ENCODE measurements around the gene PLEKHA4. TPM values are rescaled to one million over a fixed set of nuclear protein-coding genes. Genes with fewer than 3 reads are reported as not detected.
"Not testable (repeated sequence)": the region's sequence is repeated elsewhere in the genome, so short reads cannot be mapped to it uniquely, and the experiment has no call there.

Gene PLEKHA4
- polyA plus RNA-seq, 12 donors: 24.6 to 41.2 (median 30.4) TPM; not detected in 1

DNA sequence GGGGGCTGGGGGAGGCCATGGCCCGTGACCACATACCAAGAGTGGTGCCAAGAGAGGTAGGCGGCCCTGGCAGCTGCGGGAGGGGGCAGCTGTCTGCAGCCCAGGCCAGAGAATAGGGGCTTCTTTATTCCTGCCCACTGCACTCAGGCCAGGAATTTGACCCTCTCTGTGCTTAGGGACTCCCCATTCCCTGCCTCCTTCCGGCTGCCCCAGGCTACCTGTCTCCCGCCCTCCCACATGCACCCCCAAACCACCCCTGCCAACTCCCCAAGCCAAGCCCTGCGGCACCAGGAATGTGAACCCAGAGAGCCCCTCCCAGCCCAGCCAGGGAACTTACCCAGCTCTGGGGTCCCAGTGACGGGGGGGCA, 687 bp downstream of the PLEKHA4 start:
- no peak for DNase-seq

DNA sequence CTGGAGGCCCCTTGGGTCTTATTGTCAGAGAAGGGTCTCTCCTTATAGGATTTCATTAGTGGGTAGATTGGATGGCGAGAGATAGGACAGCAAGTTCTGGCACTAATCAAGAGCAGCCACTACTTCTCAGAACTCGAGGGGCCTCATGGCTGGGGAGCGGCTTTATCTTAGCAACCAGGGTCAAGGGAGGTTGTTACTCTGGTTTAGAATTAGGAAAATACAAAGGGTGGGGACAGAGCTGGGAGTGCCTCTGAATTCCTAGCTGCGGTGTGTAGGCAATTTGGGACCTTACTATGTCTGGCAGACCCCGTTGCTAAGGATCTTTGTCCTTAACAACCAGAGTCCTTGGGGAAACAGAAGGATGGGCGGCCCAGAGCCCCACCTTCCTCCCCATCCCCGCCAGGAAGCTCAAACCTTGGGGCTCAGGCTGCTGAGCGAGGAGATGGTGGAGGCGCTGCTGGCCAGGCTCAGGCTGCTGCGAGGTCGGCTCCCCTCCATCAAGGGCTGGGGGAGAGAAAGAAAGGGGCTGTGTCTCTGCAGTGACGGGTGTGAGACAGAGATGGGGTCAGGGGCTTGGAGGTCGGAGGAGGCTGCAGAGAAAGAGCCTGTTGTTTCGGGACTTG, 1.2 kb downstream of the PLEKHA4 start:
- no peak for DNase-seq

DNA sequence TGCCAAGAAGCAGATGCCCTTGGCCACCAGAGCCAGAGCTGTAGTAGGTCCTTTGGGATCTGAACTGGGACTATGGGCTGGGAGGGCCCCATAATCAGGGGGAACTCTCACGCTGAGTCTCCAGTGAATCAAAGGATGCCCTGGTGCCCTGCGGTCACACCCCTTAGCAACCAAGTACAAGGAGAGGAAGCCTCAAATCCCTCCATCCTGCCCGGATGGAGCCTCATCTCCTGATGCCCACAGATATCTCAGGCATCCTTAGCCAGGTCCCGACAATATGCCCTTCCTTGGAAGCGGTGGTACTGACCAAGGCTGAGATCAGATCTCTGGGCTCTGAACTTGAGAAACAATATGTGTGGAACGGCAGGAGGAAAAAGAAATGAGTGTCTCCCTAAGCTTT, 1.7 kb downstream of the PLEKHA4 start:
- DNase-seq: no peak

DNA sequence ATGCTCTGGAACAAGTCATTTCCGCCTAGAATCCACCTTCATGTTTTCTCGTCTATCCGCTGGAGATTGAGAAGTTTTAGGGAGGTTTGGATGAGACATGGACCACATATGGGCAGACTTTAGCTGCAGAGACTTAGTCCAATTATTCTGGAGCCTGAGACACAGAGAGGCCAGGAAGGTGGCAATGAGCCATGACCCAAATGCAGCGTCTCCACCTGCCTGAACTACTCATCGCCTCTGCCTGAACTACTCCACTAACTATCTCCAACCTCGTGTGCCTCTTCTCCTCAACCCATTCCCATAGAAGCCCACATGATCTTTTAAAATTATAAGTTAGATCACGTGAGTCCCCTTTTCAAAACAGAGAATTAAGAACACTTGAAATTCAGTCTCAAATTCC, 5.6 kb downstream of the PLEKHA4 start:
- DNase-seq: no peak

DNA sequence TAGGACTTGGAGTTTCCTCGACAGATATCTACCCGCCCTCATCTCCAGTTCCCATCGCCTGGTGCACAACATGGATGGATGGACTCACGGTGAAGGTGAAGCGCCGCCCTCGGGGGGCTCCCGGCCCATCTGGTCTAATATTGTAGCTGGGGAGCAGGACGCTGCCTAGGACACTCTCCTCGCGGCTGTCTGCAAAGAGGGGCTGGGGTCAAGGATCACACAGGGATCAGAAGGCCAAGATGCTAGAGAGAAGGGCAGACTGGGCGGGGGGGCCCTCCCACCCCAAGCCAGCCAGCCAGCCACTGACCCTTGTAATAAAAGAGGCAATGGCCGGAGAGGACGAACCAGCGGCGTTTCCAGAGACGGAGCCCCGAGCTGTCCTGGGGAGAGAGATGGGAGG, 7.1 kb downstream of the PLEKHA4 start:
- DNase-seq: no peak

DNA sequence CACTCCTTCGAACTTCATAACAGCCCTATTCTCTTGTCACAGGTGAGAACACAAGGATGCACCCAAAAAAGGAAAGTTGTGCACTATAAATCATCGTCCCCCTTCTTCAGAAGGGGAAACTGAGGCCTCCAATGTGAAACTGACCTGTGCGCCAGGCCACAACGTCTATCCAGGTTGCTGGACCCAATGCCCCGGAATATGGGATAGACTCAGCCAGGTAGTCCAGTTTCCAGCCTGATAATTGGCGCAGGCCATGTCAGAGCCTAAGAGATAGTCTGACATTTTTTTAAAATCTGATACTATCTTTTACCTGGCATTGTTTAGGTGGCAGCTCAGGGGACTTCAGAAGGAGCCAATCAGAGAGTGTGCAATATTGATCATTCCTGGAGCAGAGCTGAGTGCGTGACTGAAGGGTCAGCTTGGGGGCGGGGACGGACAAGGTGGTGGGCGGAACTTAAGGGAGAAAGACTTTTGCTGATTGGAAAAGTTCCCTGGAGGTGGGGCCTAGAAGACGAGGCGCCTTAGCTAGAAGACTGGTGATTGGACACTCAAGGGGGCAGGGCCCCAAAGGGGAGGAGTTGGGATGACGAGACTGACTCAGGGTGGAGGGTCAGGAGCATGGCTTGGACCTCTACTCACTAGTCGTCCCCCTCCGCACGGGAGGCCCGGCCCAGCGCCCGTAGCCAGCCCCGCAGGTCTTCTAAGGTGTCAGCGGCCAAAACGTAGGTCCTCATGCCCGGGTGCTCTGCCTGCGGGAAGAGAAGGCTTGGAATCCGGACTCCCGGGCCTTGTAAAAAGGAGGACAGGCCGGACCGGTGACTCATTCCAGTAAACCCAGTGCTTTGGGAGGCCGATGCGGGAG, 8.5 kb downstream of the PLEKHA4 start:
- DNase-seq: no peak

DNA sequence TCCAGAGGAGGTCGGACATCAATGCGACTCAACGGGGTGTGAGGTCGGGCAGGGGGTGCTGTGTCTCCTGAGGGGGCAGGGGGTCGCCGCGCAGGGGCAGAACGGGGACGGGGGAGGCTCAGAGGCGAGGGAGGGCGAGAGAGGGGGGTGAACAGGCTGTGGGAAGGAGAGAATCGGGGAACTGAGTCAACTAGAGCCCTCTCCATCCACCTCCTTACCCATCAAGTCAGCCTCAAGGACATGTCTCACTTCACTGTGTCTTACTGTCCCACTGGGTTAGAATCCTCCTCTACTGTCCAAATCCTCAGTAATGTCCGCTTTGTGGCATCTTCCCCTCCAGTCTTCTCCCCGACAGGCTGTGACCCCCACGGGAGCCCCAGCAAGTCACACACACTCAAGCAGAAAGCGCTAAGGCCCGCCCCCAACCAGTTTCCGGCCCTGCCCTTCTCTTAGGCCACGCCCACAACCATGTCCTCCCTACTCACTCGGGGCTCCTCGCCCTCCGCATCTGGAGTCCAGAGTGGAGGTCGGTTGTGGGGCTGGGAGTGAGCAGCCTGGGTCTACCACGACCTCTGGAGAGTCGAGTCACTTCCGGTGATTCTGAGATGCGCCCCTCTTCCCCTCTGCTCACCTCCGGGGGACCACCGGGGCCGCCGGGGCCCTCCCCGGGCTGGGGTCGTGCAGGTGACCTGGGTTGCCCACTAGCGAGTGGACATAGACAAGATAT, 9.3 kb downstream of the PLEKHA4 start:
- DNase-seq: no peak

DNA sequence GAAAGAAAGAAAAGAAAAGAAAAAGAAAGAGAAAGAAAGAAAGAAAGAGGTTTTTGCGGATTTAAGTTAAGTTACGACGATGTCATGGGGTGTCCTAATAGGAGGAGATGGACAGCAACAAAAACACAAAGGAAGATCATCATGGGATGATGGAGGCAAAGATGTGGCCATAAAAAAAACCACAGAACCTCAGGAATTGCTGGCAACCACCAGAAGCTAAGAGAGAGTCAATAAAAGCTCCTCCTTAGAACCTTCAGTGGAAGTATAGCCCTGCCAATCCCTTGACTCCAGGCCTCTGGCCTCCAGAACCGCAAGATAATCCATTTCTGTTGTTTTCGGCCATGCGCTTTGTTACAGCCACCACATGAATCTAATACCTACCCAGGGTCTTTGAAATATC, 11.5 kb downstream of the PLEKHA4 start:
- DNase-seq: no peak

DNA sequence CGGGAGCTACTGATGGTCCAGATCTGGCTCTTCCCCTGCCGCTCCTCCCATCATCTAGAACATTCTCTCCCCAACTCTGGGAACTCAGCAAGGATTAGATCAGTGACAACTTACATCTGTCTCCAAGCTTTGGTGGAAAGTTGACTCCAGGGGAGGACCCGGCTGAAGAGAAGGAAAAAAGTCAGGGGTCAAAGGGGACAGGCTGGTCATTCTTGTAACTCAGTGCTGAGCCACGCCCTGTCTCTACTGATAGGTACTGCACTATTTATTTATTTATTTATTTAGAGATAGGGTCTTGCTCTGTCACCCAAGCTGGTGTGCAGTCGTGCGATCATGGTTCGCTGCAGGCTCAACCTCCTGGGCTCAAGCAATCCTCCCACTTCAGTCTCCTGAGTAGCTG, 14.3 kb downstream of the PLEKHA4 start:
- no peak for DNase-seq

DNA sequence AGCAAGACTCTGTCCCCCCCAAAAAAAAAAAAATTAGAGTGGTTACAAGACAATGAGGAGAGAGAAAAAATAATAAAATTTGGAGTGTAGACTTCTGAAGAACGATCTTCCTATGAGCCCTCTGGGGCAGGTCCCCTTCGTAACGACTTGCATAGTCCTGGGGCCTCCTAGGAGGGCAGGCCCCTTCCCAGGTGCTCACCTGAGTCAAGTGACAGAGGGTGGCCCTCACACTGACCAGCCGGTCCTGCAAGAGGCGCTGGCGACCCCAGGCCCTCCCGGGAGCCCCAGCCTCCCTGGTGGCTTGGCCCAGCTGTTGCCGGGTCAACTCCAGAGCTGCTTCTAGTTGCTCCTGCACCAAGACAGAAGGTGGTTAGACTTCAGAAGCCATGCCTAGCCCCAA, 14.9 kb downstream of the PLEKHA4 start:
- DNase-seq: no peak

DNA sequence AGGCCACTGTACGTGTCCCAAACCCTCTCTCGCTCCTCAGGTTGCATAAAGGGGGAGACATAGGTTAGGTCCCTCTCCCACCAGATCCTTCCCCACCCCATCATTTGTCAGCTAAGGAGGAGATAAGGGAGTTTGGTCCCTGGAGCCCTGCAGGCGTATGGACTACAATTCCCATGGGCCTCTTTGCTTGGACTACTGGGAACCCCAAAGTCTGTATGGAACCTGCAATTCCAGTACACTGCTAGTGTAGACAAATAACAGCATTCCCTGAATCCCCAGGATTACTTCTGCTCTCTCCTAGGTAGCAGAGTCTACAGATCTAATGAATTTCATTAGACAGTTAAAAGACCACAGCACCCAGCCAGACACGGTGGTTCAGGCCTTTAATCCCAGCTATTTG, 16.1 kb downstream of the PLEKHA4 start:
- DNase-seq: no peak

DNA sequence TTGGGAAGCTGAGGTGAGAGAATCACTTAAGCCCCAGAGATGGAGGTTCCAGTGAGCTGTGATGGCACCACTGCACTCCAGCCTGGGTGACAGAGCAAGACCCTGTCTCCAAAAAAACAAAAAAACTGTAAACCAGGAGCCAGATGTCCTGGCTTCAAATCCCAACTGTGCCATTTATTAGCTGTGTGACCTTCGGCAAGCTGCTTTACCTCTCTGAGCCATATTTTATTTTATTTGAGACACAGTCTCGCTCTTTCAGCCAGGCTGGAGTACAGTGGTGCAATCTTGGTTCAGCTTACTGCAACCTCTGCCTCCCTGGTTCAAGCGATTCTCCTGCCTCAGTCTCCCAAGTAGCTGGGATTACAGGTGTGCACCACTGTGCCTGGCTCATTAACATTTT, 21.8 kb downstream of the PLEKHA4 start:
- DNase-seq: not testable (repeated sequence)

DNA sequence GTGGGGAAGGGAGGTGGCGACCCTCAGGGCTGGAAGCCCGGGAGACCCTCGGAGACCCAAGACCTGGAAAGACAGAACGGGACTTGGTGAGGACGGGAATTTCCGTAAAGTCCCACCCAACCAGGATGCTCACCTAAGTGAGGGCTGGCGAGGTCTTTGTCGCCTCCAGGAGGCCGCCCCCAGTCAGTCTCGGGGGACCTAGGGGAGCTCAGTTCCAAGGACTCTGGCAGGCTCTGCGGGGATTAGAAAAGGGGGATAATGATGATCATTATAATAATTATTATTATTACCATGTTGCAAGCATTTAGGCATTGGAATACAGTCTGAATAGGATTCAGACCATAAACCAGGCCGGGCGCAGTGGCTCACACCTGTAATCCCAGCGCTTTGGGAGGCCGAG, 23.0 kb downstream of the PLEKHA4 start:
- no peak for DNase-seq

DNA sequence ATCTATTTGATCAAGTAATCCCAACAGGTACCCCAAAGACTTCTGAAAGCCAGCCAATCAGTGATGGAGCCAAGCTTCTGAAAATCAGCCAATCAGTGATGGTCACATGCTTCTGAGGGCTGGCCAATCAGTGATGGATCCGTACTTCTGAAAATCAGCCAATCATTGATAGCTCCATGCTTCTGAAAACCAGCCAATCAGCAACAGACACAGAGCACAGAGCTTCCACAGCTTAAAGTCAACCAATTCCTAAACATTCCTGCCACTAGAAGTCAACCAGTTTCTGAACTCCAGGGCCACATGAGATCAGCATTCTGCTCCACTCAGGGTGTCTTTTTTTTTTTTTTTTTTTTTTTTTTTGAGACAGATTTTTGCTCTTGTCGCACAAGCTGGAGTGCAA, 23.9 kb downstream of the PLEKHA4 start:
- DNase-seq: no peak

DNA sequence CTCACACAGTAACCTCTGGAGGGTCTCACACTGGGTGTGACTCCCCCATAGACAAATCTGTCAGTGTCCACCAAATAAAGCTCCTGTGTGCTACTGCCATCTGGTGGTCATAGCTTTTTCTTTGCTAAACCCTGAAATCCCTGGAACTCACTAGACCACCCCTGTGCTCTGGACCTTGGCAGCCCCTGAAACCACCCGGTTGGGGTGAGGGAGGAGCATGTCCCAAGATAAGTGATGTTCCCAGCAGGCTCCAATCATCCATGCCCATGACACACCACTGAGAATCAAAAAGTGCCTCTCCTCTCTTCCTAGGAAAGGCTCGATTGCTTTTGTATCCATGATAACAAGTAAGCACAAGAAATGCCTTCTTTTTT, 25.6 kb downstream of the PLEKHA4 start:
- peak; percentile 71 for DNase-seq

DNA sequence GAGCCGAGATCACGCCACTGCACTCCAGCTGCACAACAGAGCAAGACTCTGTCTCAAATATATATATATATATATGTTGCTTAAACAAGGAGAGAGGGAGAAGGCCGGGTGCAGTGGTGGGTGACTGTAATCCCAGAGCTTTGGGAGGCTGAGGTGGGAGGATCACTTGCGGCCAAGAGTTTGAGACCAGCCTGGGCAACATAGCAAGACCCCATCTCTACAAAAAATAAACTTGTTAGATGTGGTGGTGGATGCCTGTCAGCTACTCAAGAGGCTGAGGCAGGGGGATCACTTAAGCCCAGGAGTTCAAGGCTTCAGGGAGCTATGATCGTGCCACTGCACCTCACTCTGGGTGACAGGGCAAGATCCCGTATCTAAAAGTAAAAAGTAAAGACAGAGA, 26.8 kb downstream of the PLEKHA4 start:
- no peak for DNase-seq

DNA sequence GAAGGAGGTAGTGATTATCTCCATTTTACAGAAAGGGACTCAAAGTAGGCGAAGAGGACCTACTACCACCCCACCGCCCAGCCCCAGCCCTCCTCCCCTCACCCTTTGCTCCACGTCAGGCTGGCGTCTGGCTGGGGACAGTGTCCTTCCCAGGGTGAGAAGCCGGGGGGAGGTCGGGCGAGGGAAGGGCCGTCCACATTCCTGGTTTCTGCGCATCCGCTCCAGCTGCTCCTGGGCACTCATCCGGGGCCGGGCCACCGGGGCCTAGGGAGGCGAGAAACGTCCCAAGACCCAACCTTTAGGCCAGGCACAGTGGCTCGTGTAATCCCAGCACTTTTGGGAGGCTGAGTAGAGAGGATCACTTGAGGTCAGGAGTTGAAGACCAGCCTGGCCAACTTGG, 27.4 kb downstream of the PLEKHA4 start:
- DNase-seq: no peak

DNA sequence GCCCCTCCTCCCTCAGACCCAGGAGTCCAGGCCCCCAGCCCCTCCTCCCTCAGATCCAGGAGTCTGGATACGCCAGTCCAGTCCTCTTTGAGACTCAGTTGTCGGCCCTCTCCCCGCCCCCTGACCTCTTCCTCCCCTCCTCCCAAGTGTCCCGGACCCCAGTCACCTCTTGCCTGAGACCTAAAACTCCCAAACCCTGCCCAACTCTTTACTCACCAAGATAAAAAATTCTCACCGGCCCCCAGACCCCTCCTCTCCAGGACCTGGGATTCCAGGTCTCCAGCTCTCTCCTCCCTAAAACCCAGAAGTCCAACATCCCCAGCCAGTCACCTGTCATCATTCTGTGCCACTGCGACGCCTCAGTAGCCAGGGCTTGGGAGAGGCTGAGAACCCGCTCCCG, 30.7 kb downstream of the PLEKHA4 start:
- no peak for DNase-seq

DNA sequence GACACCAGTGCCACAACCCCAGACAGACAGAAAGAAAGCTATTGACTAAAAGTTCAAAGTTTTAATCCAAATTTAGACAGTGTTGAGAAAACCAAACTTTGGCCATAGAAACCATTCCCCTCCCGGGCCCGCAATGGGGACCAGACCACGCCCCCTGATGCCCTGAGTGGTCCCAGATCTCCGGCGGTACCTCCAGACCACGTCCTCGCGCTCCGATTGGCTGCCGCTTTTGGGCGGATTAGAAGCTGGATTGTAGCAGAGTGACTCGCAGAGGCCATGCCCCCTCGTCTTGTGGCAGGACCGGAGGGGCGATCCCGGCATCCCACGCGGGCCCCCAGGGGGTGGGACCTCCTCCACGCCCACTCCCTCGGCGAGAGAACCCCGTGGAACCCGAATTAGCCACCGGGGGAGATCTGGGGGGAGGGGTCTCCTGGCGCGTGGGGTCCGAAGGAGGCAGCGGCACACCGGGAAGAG, 31.3 kb downstream of the PLEKHA4 start:
- DNase-seq: peak; percentile 75

DNA sequence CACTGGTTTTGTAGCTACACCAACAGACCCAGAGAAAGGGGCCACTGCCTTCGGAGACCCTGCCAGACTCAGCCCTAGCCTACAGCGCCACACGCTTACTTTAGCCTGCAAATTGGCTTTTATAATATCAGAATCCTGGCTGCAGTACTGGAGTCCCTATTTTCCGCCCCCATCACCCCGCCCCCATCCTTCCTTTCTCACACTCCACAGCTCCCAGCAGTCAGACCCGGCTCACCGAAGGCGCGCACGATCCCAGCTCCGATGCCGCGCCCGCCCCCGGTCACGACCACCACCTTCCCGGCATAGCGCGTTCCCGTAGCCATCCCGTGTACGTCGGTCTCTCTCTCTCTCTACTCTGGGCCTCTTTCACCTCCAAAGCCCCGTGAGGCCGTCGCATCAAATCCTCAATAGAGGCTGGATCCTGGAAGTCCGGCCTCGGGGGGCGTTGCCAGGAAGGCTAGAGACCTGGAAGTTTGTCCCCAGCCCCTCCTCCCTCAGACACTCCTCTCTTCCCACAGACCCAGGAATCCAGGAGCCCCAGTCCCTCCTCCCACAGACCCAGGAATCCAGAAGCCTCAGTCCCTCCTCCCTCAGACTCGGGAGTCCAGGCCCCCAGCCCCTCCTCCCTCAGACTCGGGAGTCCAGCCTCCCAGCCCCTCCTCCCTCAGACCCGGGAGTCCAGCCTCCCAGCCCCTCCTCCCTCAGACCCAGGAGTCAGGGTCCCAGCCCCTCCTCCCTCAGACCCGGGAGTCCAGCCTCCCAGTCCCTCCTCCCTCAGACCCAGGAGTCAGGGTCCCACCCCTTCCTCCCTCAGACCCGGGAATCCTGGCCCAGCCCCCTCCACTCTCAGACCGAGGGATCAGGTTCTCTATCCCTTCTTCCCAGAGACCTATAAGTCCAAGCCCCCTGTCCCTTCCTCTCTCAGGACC, 32.1 kb downstream of the PLEKHA4 start, which contains the start of gene HSD17B14:
Gene HSD17B14 (minus strand): TSS at position 403 of the 929 bp plus-strand sequence. CDS start 80 bp downstream, at position 323.
- peak; percentile 39 for DNase-seq

DNA sequence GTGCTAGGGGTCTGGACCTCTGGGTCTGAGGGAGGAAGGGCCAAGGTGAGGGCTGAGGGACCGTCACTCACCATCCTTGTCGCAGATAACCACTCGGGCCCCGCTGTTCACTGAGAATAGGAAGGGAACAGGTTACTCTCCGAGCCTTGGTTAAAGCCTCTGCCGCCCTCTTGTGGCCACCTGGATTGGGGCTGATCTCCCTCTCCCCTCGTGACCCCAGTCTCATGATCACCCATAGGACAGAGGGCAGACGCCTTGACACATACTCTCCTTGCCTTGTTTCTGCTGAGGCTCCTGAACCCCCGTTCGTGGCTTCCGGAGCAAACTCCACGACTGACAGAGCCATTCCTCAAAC, 32.7 kb downstream of the PLEKHA4 start:
- peak; percentile 86 for DNase-seq

DNA sequence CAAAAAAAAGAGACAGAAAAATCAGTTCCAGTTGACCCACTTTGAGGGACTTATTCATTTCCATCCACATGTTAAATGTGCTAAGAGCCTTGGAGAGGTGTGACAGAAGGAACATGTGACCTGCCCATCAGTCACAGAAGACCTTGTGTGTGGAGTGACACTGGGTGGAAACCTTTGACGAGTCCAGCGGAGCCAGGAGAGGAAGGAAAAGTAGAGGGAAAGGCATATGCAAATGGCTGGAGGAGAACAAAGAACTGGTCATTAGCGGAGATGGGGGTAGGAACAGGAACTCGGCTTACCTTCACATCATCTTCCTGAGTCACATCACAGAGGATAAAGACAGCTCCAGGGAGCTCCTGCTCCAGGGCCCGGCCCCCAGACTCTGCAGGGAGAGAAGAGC, 34.4 kb downstream of the PLEKHA4 start:
- no peak for DNase-seq

All from muscle of arm (tissue), 12 donors.